Measurements from ENCODE around the gene SLC17A7.

Gene SLC17A7

GRCh38 chr19:49434907-49435583 lies 6.3 kb downstream of the SLC17A7 start:
- no peaks in the 10 kb centered on the region for H3K36me3 ChIP-seq (ENCODE audit: control insufficient read depth, insufficient read depth, low read length)
- DNase-seq (ENCODE audit: extremely low read depth, insufficient read length) = no peak
- H3K4me3 ChIP-seq (replicated peaks; ENCODE audit: low read depth, low read length) = no peak overlapping the region
- no peak for TF ChIP-seq CTCF (IDR thresholded peaks at IDR 0.05; ENCODE audit: insufficient read depth, low read length, poor library complexity, severe bottlenecking)
- peaks cover 1% of the 10 kb centered on the region; the same call in 1 of the 2 replicates for H3K27me3 ChIP-seq (replicated peaks; ENCODE audit: control insufficient read depth, insufficient read depth, low read length)

DNA sequence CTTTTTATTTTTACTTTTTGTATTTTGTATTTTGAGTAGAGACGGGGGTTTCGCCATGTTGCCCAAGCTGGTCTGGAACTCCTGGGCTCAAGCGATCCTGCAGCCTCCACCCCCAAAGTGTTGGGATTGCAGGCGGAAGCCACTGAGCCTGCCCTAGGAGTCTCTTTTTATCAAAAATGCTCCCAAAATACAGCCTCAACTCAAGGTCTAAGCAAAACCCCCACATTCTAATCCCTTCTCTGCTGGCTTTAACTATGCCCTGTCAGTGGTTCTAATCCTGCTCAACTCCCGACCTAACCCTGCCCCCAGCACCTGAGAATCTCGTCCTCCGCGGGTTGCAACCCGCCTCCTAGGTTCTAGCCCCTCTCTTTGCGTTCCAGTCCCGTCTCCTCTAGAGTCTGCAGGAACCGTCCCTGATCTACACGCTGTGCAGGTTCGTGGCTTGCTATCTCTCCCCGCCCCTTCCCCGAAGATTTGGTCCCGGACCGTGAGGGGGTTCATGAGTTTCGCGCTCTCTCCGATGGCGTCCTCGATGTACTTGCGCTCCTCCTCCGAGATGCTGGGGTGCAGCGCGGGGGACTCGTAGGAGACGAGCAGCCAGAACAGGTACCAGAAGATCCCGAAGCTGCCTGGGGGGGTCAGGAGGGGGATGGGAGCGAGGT lies 8.0 kb downstream of the SLC17A7 start:
- Histone ChIP-seq H3K4me3 (replicated peaks; ENCODE audit: low read depth, low read length) (no peak overlapping the region), H3K36me3 (ENCODE audit: control insufficient read depth, insufficient read depth, low read length) (no peaks in the 10 kb centered on the region), H3K27me3 (replicated peaks; ENCODE audit: control insufficient read depth, insufficient read depth, low read length) (peaks cover 1% of the 10 kb centered on the region)
- TF ChIP-seq CTCF (IDR thresholded peaks at IDR 0.05; ENCODE audit: insufficient read depth, low read length, poor library complexity, severe bottlenecking) = no peak
- no peak for DNase-seq (ENCODE audit: extremely low read depth, insufficient read length)

DNA sequence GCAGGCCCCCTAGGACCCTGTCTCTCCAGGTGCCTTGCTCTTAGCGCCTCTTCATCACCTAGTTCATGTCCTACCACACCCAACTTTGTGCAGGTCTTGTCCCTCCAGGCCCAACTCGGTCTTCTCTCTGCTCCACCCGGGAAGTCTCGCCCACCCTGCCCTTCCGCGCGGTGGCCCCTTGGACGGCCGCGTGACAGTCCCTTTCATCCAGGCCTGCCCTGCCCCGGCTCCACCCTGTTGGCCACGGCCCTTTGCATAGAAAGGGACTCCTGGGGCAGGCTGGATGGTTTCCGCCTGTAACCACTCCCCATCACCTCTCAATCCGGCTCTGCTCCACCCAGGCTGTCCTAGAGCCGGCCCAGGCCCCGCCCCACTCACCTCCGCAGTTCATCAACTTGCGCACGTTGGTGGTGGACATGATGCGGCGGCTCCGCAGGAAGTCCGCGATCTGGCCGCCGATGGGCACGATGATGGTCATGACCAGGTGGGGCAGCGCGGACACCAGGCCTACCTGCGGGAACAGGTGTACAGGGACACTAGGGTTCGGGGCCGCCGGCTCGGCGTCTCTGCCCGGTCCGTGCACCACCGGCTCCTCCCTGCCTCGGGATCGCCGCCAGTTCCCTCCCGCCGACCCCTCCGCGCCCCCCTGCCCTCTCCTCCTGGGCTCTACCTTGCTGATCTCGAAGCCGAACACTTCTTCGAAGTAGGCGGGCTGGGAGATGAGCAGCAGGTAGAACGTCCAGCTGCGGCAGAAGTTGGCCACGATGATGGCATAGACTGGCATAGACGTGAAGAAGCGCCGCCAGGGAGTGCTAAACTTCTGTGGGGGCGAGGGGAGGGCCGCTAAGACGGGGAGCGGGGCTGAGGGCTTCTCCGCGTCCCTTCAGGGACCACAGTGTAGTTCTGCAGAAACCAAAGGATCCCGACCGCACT lies 8.9 kb downstream of the SLC17A7 start:
- H3K27me3 ChIP-seq (replicated peaks; ENCODE audit: control insufficient read depth, insufficient read depth, low read length) = peaks cover 3% of the 10 kb centered on the region
- no peaks in the 10 kb centered on the region for H3K36me3 ChIP-seq (ENCODE audit: control insufficient read depth, insufficient read depth, low read length)
- no peak for DNase-seq (ENCODE audit: extremely low read depth, insufficient read length)
- no peak overlapping the region for H3K4me3 ChIP-seq (replicated peaks; ENCODE audit: low read depth, low read length)
- no peak for TF ChIP-seq CTCF (IDR thresholded peaks at IDR 0.05; ENCODE audit: insufficient read depth, low read length, poor library complexity, severe bottlenecking)

GRCh38 chr19:49431330-49431749 lies 10.0 kb downstream of the SLC17A7 start:
- no peaks in the 10 kb centered on the region for H3K36me3 ChIP-seq (ENCODE audit: control insufficient read depth, insufficient read depth, low read length)
- H3K27me3 ChIP-seq (replicated peaks; ENCODE audit: control insufficient read depth, insufficient read depth, low read length) = peaks cover 3% of the 10 kb centered on the region
- H3K4me3 ChIP-seq (replicated peaks; ENCODE audit: low read depth, low read length) = no peak overlapping the region
- no peak for TF ChIP-seq CTCF (IDR thresholded peaks at IDR 0.05; ENCODE audit: insufficient read depth, low read length, poor library complexity, severe bottlenecking)
- no peak for DNase-seq (ENCODE audit: extremely low read depth, insufficient read length)

GRCh38 chr19:49430678-49431329 lies 10.5 kb downstream of the SLC17A7 start:
- peak; percentile 39 for TF ChIP-seq CTCF (IDR thresholded peaks at IDR 0.05; ENCODE audit: insufficient read depth, low read length, poor library complexity, severe bottlenecking)
- Histone ChIP-seq H3K27me3 (replicated peaks; ENCODE audit: control insufficient read depth, insufficient read depth, low read length) (peaks cover 3% of the 10 kb centered on the region), H3K4me3 (replicated peaks; ENCODE audit: low read depth, low read length) (no peak overlapping the region), H3K36me3 (ENCODE audit: control insufficient read depth, insufficient read depth, low read length) (no peaks in the 10 kb centered on the region)
- no peak for DNase-seq (ENCODE audit: extremely low read depth, insufficient read length)

Data from GM06990 (cell line).